HG02852 (cell line): ENCODE data around the gene ZNF655.
"Not testable (repeated sequence)": the region's sequence is repeated elsewhere in the genome, so short reads cannot be mapped to it uniquely, and the experiment has no call there.

Experiments used
- ATAC-seq: cut with Tn5 transposase; IDR thresholded peaks from one replicate; pipeline ENCODE4 v1.9.1; 2021; ENCODE audit warnings: mild to moderate bottlenecking, moderate library complexity; ENCODE audit not compliant: unreplicated experiment

The ZNF655 gene

GRCh38 chr7:99559175-99559915 lies 903 bp downstream of the ZNF655 start:
- ATAC-seq: no peak

GRCh38 chr7:99560834-99561736 lies 2.6 kb downstream of the ZNF655 start:
- ATAC-seq: no peak

GRCh38 chr7:99561737-99562051 lies 3.3 kb downstream of the ZNF655 start:
- no peak for ATAC-seq

- no peak for ATAC-seq
Measured at GRCh38 chr7:99562114-99562784, 3.8 kb downstream of the ZNF655 start.

GRCh38 chr7:99562832-99563231 lies 4.4 kb downstream of the ZNF655 start:
- ATAC-seq: no peak

GRCh38 chr7:99563650-99564049 lies 5.2 kb downstream of the ZNF655 start:
- ATAC-seq: no peak

- ATAC-seq: not testable (repeated sequence)
Measured at GRCh38 chr7:99568770-99569169, 10.3 kb downstream of the ZNF655 start.

- ATAC-seq: no peak
Measured at GRCh38 chr7:99571768-99572167, 13.3 kb downstream of the ZNF655 start.

- no peak for ATAC-seq
Measured at GRCh38 chr7:99573257-99573656, 14.8 kb downstream of the ZNF655 start.

GRCh38 chr7:99576251-99576650 lies 17.8 kb downstream of the ZNF655 start:
- no peak for ATAC-seq

GRCh38 chr7:99579281-99579955 lies 21.0 kb downstream of the ZNF655 start:
- no peak for ATAC-seq

GRCh38 chr7:99579956-99580777 lies 21.7 kb downstream of the ZNF655 start:
- ATAC-seq: no peak

- ATAC-seq: not testable (repeated sequence)
Measured at GRCh38 chr7:99580778-99581332, 22.4 kb downstream of the ZNF655 start.

GRCh38 chr7:99588868-99589267 lies 30.4 kb downstream of the ZNF655 start:
- ATAC-seq: no peak

- ATAC-seq: no peak
Measured at GRCh38 chr7:99594948-99595745, 36.7 kb downstream of the ZNF655 start.

- no peak for ATAC-seq
Measured at GRCh38 chr7:99596408-99596955, 38.0 kb downstream of the ZNF655 start.

- ATAC-seq: no peak
Measured at GRCh38 chr7:99597762-99598501, 39.5 kb downstream of the ZNF655 start, which contains the start of gene TMEM225B. TMEM225B (plus strand) TSS chr7:99598267; CDS start chr7:99604389, 6,122 bp downstream.

- no peak for ATAC-seq
Measured at GRCh38 chr7:99599836-99600235, 41.4 kb downstream of the ZNF655 start.
